Stomach (tissue), 4 donors: Measurements from ENCODE around the gene ERGIC3.

Experiments used
- CTCF ChIP-seq, 7 experiments: fragments of 450-650 bp in 4 of 7; fragments of 200-600 bp in 3 of 7; sonication (generic) in 3 of 7; IDR thresholded peaks; one replicate each; pipeline ENCODE4 v1.5.1; 2016 to 2019; ENCODE audit warnings: antibody characterized with exemption in 7 of 7, control low read depth in 2 of 7, mild to moderate bottlenecking in 1 of 7
- POLR2A ChIP-seq, 4 donors: fragments of 450-650 bp; IDR thresholded peaks; one replicate each; pipeline ENCODE4 v1.6.1; 2016; ENCODE audit warnings: antibody characterized with exemption in 4 of 4, control low read depth in 2 of 4, mild to moderate bottlenecking in 1 of 4, moderate library complexity in 1 of 4

- TF ChIP-seq CTCF (IDR thresholded peaks at IDR 0.05): no peak
- no peak for TF ChIP-seq POLR2A (IDR thresholded peaks at IDR 0.05)
Observed at GRCh38 chr20:35525639-35526038, 16.2 kb upstream of the ERGIC3 start.
